Astrocyte of the spinal cord (primary cell): Measurements from ENCODE around the gene PTPRG.

Experiments used
- DNase-seq: peaks from one replicate; pipeline ENCODE4 v3.0.0; 2011; ENCODE audit warnings: low read depth, low spot score
- H3K4me3 ChIP-seq: 2 replicates; pipeline ENCODE4 v1.5.1; 2011; ENCODE audit warnings: low read depth, mild to moderate bottlenecking, low read length, moderate library complexity
- in situ Hi-C: cut with HindIII; loops from 2 replicates; pipeline ENCODE4 v1.10.0; 2017; ENCODE audit warnings: low sequenced_read_pairs
- TF ChIP-seq, protein P1 (sequence below): IDR thresholded peaks from 2 replicates; pipeline ENCODE4 v1.5.1; 2012; ENCODE audit warnings: low read depth, mild to moderate bottlenecking, low read length, inconsistent platforms

The PTPRG gene

DNA sequence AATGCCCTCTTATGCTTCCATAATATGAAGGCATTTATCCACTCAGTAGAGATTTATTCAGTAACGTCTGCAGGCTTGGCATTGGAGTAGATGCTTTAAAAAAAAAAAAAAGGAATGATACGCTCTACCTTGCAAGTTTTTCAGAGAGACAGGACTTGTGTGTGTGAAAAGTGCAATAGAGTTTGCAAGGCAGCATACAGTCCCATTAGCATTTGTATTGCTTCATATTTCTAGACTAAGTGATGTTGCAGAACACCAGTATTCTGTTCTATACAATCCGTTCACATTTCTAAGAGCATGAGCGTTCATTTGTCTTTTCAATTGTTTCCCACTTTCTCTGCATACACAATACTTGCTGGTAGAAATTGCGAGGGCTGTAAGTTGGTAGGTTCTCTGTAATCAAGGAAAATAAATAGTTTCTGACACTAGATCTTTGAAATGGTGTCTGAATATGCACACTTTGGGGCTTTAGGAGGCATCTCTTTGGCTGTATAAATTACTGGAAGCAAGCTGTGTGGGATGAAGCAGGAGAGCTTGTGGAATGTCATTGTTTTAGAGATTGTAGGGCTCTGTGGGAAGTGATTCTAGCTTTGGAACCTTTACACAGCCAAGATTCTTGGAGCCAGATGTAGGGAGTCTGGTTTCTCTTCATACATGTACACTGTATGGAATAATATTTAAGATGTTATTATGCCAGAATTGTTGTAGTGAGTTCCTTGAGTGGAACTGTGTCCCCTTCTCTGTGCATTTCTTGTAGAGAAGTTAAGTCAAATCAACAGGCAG is 549.3 kb downstream of the PTPRG start:
- no peak for DNase-seq
- no peak overlapping the region for H3K4me3 ChIP-seq
- TF ChIP-seq, protein P1, sequence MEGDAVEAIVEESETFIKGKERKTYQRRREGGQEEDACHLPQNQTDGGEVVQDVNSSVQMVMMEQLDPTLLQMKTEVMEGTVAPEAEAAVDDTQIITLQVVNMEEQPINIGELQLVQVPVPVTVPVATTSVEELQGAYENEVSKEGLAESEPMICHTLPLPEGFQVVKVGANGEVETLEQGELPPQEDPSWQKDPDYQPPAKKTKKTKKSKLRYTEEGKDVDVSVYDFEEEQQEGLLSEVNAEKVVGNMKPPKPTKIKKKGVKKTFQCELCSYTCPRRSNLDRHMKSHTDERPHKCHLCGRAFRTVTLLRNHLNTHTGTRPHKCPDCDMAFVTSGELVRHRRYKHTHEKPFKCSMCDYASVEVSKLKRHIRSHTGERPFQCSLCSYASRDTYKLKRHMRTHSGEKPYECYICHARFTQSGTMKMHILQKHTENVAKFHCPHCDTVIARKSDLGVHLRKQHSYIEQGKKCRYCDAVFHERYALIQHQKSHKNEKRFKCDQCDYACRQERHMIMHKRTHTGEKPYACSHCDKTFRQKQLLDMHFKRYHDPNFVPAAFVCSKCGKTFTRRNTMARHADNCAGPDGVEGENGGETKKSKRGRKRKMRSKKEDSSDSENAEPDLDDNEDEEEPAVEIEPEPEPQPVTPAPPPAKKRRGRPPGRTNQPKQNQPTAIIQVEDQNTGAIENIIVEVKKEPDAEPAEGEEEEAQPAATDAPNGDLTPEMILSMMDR = no peak
- in situ Hi-C loops = no loop called here

DNA sequence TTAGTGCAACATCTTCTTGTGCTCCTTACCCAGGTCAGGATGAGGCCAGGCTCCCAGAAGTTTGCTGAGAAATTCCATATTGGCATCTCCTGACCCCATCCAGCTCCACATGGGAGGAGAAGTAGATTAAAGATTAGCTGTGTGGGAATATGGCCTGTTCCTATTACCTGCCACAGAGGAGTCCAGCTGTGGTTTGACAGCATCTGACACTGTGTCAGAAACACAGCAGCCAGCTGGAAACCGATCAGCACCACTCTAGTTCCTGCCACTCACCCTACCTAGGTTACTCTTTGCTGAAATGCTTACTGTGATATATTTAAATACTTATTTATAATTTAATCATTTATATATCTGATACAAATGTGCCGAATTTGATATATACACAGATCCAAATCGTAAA is 551.7 kb downstream of the PTPRG start:
- H3K4me3 ChIP-seq = no peak overlapping the region
- no peak for DNase-seq
- in situ Hi-C loops = no loop called here
- TF ChIP-seq, protein P1 = no peak

DNA sequence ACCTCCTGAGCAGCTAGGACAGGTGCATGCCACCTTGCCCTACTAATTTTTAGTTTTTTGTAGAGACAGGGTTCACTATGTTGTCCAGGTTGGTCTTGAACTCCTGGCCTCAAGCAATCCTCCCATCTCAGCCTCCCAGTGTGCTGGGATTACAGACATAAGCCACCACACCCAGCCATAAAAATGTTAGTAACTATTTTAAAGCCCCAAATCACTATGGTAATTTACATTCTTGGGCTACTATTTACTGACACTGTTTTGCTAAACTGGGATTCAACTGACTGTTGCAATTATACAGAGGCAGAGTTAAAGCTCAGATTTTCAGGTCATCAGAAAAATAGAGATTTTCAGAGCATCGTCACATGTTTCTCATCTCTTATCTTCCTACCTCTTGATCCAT is 553.4 kb downstream of the PTPRG start:
- no peak overlapping the region for H3K4me3 ChIP-seq
- in situ Hi-C loops = no loop called here
- TF ChIP-seq, protein P1 = no peak
- no peak for DNase-seq

DNA sequence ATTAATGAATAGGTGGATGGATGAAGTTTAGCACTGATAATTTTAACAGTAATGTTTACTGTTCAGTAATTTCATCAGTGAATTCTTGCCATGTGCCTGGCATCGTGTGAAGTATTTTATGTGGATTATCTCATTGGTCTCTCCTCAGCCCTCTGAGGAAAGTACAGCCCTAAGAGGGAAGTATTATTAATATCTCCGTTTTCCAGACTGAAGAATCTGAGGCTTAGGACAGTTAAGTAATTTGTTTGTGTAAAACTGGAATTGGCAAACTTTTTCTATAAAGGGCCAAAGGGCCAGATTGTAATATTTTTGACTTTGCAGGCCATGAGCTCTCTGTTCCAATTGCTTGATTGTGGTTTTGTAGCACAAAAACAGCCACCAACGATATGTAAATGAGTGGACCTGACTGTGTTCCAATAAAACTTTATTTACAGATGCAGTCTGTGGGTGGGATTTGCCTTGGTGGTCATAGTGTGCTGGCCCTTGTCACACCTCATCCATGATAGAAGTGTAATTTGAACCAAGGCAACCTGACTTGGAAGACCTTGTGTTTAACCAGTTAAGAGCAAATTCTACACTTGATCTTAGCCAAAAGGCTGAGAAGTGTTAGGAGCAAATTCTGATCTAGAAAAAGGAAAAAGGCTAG is 556.7 kb downstream of the PTPRG start:
- no peak for DNase-seq
- H3K4me3 ChIP-seq = no peak overlapping the region
- TF ChIP-seq, protein P1 = no peak
- in situ Hi-C loops = no loop called here

DNA sequence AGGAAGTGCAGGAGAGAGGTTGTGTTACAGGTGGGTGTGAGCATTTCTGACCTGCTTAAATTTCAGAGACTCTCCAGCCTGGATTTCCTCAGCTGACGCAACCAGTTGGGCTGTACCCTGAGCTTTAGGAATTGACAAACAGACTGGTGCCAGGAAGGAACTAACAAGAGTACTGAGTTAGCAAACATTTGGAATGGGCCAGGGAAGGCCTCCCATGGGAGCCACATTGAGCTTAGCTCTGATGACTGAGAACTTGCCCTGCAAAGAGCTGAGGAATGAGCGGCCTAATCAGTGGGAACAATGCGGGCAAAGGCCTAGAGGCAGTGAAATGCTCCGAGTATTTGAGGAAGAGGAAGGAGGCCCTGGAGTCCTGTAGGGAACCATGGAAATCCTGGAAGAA is 557.8 kb downstream of the PTPRG start:
- in situ Hi-C loops = no loop called here
- H3K4me3 ChIP-seq = no peak overlapping the region
- TF ChIP-seq, protein P1 = no peak
- DNase-seq = no peak

DNA sequence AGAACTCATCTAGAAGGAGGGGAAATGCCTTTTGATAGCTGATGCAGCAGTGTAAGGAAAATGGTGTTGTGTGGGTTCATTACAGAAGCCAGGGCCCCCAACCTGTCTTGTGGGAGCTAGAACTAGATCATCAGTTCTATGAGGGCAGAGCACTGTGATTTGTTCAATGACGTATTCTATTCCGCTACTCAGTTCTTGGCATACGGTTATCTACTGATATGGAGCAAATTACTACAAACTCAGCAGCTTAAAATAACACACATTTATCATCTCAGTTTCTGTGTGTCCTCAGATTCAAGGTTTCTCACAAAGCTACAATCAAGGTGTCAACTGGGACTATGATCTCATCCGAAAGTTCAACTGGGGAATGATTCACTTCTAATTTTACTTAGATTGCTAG is 561.4 kb downstream of the PTPRG start:
- TF ChIP-seq, protein P1 = no peak
- no peak overlapping the region for H3K4me3 ChIP-seq
- in situ Hi-C loops = no loop called here
- DNase-seq = no peak
